Measurements from ENCODE around the gene CYP24A1. TPM values are rescaled to one million over a fixed set of nuclear protein-coding genes. Genes with fewer than 3 reads are reported as not detected.

The CYP24A1 gene
- total RNA-seq, 3 donors from 2014 or later (not counting 1 experiment from before 2014, with no cell fraction given) = 0.12 TPM; not detected in 2

DNA sequence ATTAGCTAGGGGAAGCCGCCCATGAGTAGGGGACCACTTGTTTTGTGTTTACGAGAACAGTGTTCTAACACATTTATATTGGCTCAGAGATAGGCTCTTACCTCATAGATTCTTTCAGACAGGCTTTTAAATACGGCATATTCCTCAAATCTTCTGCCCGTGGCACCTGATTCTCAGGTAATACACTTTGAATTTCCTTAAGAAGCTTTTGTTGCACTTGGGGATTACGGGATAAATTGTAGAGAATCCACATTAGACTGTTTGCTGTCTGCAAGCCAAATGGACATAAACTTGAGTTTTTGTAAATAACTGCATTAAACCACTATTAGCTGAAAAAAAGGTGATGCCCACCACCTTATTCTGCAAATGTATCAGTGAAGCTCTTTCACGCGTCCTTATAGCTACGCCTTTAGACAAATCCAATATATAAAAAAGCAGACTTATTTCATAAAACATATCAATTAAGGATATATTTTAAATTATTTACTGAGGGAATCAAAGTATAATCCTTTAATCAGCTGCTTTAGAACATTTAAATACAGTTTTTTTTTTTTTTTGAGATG lies 14.8 kb downstream of the CYP24A1 start:
- ATAC-seq (no peak), DNase-seq (no peak)
- Mint-ChIP-seq H3K9me3 (no peaks in the 10 kb centered on the region), H3K4me3 (no peak overlapping the region), H3K4me1 (no peaks in the 10 kb centered on the region), H3K27me3 (ENCODE audit: low read depth in 2 of 2) (peaks cover 17 to 42% of the 10 kb centered on the region in 2 donors), H3K27ac (no peak overlapping the region), H3K36me3 (no peaks in the 10 kb centered on the region)
- Histone ChIP-seq H3K4me3 (ENCODE audit: low read length) (no peak overlapping the region), H3K9me3 (ENCODE audit: control insufficient read depth, insufficient read depth, low read length) (no peaks in the 10 kb centered on the region), H3K4me1 (ENCODE audit: control insufficient read depth, insufficient read depth, low read length) (no peaks in the 10 kb centered on the region), H3K36me3 (ENCODE audit: control insufficient read depth, insufficient read depth, low read length) (no peaks in the 10 kb centered on the region), H3K27me3 (ENCODE audit: control insufficient read depth, insufficient read depth, low read length) (no peaks in the 10 kb centered on the region), H3K27ac (ENCODE audit: low read length) (no peak overlapping the region)
- 75% methylated on average over 5 of the region's 8 CpGs for WGBS (ENCODE audit: insufficient coverage)
- TF ChIP-seq, protein P1, sequence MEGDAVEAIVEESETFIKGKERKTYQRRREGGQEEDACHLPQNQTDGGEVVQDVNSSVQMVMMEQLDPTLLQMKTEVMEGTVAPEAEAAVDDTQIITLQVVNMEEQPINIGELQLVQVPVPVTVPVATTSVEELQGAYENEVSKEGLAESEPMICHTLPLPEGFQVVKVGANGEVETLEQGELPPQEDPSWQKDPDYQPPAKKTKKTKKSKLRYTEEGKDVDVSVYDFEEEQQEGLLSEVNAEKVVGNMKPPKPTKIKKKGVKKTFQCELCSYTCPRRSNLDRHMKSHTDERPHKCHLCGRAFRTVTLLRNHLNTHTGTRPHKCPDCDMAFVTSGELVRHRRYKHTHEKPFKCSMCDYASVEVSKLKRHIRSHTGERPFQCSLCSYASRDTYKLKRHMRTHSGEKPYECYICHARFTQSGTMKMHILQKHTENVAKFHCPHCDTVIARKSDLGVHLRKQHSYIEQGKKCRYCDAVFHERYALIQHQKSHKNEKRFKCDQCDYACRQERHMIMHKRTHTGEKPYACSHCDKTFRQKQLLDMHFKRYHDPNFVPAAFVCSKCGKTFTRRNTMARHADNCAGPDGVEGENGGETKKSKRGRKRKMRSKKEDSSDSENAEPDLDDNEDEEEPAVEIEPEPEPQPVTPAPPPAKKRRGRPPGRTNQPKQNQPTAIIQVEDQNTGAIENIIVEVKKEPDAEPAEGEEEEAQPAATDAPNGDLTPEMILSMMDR (IDR thresholded peaks at IDR 0.05) = no peak
- intact Hi-C loops (cut with micrococcal nuclease) = no loop called here

GRCh38 chr20:54158226-54158625 lies 15.6 kb downstream of the CYP24A1 start:
- intact Hi-C loops (cut with micrococcal nuclease) = no loop called here
- no peak overlapping the region for H3K27ac ChIP-seq (ENCODE audit: low read length)
- DNase-seq (no peak), ATAC-seq (no peak)
- H3K4me1 ChIP-seq (ENCODE audit: control insufficient read depth, insufficient read depth, low read length) = no peaks in the 10 kb centered on the region
- no peaks in the 10 kb centered on the region for H3K4me1 Mint-ChIP-seq
- TF ChIP-seq, protein P1 (IDR thresholded peaks at IDR 0.05) = no peak
- 88% methylated on average over 2 of the region's 3 CpGs for WGBS (ENCODE audit: insufficient coverage)
- H3K27me3 ChIP-seq (ENCODE audit: control insufficient read depth, insufficient read depth, low read length) = no peaks in the 10 kb centered on the region
- H3K36me3 ChIP-seq (ENCODE audit: control insufficient read depth, insufficient read depth, low read length) = no peaks in the 10 kb centered on the region
- no peaks in the 10 kb centered on the region for H3K36me3 Mint-ChIP-seq
- H3K4me3 ChIP-seq (ENCODE audit: low read length) = no peak overlapping the region
- no peak overlapping the region for H3K4me3 Mint-ChIP-seq
- H3K27me3 Mint-ChIP-seq (ENCODE audit: low read depth in 2 of 2) = peaks cover 17 to 42% of the 10 kb centered on the region in 2 donors
- no peak overlapping the region for H3K27ac Mint-ChIP-seq
- no peaks in the 10 kb centered on the region for H3K9me3 ChIP-seq (ENCODE audit: control insufficient read depth, insufficient read depth, low read length)
- no peaks in the 10 kb centered on the region for H3K9me3 Mint-ChIP-seq

DNA sequence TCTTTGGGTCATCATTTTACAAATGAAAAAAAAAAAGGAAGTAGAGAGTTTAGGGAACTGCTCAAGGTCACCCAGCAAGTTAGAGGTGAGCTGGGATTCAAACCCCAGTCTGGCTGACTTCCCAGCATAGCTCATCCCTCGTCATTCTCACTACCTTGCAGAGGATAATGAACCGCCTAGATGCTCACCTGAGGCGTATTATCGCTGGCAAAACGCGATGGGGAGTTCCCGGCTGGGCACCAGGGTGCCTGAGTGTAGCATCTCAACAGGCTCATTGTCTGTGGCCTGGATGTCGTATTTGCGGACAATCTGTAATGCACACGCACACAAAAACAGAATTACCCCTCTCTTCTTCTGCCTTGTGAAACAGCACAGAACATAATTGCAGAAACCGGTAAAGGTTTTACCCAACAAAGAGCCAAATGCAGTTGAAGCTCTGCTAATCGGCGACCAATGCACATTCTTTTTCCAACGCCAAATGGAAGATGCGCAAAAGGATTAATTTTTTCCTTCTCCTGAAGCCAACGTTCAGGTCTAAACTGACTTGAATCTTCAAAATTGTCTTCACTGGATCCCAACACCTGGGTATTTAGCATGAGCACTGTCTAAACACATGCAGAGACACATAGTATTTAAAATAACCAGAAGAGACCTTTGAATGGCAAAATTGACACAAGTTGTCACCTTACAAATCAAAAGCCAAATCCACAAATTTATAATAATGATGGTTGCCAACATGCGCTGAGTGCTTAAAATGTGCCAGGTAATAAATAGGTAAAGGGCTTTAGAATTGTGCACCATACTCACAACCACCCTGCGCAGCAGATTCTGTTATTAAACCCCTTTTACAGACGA lies 16.6 kb downstream of the CYP24A1 start:
- TF ChIP-seq, protein P1 (IDR thresholded peaks at IDR 0.05) = no peak
- Mint-ChIP-seq H3K27me3 (ENCODE audit: low read depth in 2 of 2) (peaks cover 10 to 33% of the 10 kb centered on the region in 2 donors), H3K9me3 (no peaks in the 10 kb centered on the region), H3K36me3 (no peaks in the 10 kb centered on the region), H3K4me3 (no peak overlapping the region), H3K27ac (no peak overlapping the region), H3K4me1 (no peaks in the 10 kb centered on the region)
- Histone ChIP-seq H3K27me3 (ENCODE audit: control insufficient read depth, insufficient read depth, low read length) (no peaks in the 10 kb centered on the region), H3K4me3 (ENCODE audit: low read length) (no peak overlapping the region), H3K4me1 (ENCODE audit: control insufficient read depth, insufficient read depth, low read length) (no peaks in the 10 kb centered on the region), H3K36me3 (ENCODE audit: control insufficient read depth, insufficient read depth, low read length) (no peaks in the 10 kb centered on the region), H3K9me3 (ENCODE audit: control insufficient read depth, insufficient read depth, low read length) (no peaks in the 10 kb centered on the region), H3K27ac (ENCODE audit: low read length) (no peak overlapping the region)
- 85% methylated on average over 18 of the region's 19 CpGs for WGBS (ENCODE audit: insufficient coverage)
- no peak for ATAC-seq
- no peak for DNase-seq
- intact Hi-C loops (cut with micrococcal nuclease) = no loop called here

Measured in natural killer cell (primary cell).